ENCODE data around the gene CFAP97D1.
A peak's percentile ranks its signal among the peaks of the same experiment; 100 is the strongest.

CFAP97D1 gene

GRCh38 chr17:43780135-43780534, at the start of gene CFAP97D1:
TSS of gene CFAP97D1 (plus strand) at chr17:43780435. CDS start at chr17:43780463, 28 bp downstream.
- no peak for DNase-seq (ENCODE audit: low read depth, low spot score)

GRCh38 chr17:43732958-43733357, 47.3 kb upstream of the CFAP97D1 start:
- DNase-seq (ENCODE audit: low read depth, low spot score): peak; percentile 87

- no peak for DNase-seq (ENCODE audit: low read depth, low spot score)
Observed at GRCh38 chr17:43733956-43734355, 46.3 kb upstream of the CFAP97D1 start.

DNA sequence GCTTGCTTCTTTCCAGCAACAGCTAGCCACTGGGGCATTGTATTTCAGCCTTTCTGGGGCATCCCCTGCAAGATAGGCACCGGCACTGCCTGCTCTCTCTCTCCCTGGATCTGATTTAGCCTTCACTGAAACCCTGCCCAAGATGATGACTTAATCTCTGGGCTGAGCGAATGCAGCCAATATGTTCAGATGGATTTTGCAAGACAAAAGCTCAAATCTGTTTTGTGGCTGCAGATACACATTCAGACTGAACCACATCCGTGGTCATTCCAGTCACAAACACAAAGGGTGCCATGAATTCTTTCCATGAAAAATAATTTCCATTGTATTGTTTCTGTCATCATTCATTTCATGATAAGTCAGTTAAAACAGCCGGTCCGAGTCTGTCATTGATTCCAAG, 45.9 kb upstream of the CFAP97D1 start:
- peak; percentile 93 for DNase-seq (ENCODE audit: low read depth, low spot score)

DNA sequence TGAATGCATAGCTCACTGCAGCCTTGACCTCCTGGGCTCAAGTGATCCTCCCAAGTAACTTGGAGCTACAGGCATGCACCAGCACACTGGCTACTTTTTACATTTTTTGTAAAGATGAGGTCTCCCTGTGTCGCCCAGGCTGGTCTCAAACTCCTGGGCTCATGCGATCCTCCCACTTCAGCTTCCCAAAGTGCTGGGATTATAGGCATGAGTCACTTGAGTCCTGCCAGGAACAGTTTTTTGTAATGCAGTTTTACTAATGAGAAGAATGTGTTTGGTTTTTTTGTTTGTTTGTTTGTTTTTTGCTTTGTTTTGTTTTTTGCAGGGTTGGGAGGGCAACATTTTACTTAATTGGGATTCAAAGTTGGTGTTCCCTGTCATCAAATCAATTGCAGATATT, 43.8 kb upstream of the CFAP97D1 start:
- DNase-seq (ENCODE audit: low read depth, low spot score): peak; percentile 35

DNA sequence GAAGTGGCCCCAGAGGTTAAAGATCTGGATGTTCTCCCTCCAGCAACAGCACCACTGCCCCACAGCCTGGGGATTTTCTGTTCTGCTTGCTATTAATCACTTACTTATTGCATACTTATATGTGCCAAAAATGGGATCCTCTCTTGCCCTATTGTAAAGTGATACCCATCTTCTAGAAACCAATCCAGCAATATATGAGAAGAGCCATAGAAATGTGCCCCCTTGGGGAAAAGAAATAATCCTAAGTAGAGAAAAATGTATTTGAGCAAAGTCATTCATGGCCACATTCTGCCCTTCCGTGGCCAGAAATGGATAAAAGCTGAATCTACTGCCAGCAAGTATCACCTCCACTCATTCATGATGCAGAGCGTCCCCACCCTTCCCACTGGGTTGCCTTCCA, 42.5 kb upstream of the CFAP97D1 start:
- no peak for DNase-seq (ENCODE audit: low read depth, low spot score)

- peak; percentile 51 for DNase-seq (ENCODE audit: low read depth, low spot score)
Observed at GRCh38 chr17:43740541-43740940, 39.7 kb upstream of the CFAP97D1 start.

GRCh38 chr17:43741636-43742035, 38.6 kb upstream of the CFAP97D1 start:
- no peak for DNase-seq (ENCODE audit: low read depth, low spot score)

DNA sequence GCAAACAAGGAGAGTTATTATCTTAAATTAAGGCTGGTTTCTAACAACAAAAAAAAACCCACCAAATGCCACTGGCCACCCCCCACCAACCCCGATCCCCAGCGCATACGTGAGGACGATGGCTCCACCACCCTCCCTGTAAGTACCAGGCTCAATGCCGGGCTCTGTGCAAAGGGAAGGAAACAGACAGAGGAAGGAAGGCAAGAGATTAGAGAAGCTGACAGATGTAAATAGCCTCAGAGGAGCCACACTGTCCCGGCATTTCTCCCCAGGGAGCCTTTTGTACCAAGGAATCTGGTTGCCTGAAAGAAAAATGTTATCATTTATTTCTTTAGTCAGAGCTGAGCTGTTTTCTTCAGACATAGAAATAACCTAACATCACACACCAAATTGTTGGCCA, 34.7 kb upstream of the CFAP97D1 start:
- no peak for DNase-seq (ENCODE audit: low read depth, low spot score)

DNA sequence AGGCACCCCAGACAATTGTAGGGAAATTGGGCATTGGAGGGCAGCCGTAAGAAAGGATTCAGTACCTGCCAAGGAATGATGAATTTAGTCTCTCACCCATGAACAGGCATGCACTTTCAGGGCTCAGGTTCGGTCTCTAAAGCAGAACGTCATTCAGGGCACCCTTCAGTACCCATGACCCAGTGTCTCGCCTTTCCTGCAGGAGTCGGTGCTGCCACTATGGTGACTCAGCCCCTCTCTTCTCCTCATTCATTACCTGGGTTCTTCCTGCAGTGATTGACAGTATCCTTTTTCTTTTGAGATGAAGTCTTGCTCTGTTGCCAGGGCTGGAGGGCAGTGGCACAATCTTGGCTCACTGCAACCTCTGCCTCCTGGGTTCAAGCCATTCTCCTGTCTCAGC, 30.1 kb upstream of the CFAP97D1 start:
- no peak for DNase-seq (ENCODE audit: low read depth, low spot score)

- DNase-seq (ENCODE audit: low read depth, low spot score): no peak
Observed at GRCh38 chr17:43753493-43754129, 26.6 kb upstream of the CFAP97D1 start.

GRCh38 chr17:43754947-43755346, 25.3 kb upstream of the CFAP97D1 start:
- DNase-seq (ENCODE audit: low read depth, low spot score): no peak

DNA sequence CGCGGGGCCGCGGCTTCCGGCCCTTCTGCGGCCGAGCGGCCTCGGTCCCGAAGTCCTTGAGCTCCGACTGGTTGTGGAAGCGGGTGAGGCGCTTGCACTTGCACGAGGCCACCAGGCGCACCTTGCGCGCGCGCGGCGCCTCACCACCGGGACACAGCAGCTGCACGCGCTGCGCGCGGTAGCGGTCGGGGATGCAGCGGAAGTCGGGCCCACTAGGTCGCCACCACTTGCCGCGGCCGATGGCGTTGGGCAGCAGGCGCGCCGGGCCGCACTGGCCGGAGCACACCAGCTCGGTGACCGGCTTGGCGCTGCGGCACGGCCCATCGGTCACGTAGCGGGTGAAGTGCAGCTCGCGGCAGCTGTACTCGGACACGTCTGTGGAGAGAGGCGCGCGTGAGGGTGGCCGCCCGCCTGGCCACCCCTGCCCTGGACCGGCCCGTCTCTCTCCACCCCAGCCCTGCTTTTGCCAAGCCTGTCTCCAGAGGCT, 24.8 kb upstream of the CFAP97D1 start:
- peak; percentile 73 for DNase-seq (ENCODE audit: low read depth, low spot score)

- DNase-seq (ENCODE audit: low read depth, low spot score): no peak
Observed at GRCh38 chr17:43756201-43756600, 24.0 kb upstream of the CFAP97D1 start.

- no peak for DNase-seq (ENCODE audit: low read depth, low spot score)
Observed at GRCh38 chr17:43757171-43757660, 23.0 kb upstream of the CFAP97D1 start.

DNA sequence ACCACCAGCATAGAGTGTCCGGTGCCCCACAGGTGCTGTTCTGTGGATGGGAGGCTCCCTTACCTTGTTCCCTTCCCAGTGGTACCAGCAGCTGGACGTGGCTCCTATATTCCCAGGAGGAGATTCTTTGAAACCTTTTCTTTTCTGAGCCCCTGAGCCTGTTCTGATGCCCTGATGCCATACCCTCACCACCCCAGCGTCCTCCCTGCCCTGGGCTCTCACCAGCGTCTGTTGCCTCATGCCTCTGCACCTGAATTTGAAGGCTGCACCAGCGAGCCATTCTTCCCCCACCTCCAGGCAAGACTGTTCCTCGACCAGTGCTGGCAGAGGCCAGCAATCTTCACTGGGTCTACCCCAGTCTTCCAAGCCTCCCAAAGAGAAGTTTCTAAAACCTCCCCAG, 22.1 kb upstream of the CFAP97D1 start:
- no peak for DNase-seq (ENCODE audit: low read depth, low spot score)

DNA sequence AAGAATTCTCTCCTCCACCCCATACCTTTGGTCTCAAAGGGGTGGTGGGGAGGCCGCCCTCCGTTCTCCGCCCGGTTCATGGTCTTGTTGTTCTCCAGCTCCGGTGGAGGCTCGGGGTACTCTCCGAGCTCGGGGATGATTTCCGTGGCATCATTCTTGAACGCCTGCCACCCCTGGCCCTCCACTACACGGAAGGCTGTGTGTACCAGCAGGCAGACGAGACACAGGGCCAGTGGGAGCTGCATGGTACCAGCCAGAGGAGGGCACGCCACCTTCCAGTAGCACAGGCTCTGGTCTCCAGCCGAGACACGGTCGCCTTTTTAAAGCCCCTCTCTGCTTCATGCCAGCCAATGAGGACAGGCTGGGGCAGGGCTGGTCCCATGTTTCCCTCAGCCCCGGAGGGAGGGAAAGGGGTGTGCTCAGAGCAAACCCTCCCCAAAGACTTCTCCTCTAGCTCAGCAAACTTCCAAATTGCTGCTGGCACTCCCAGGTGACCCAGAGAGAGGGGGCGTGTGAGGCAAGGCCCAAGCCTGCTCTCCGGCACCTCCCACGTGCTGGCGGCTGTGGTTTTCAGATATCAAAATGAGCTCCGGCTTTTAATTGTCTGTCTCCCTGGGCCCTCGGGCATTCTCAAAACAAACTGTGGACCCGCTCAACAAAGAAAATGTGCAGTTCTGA, 21.6 kb upstream of the CFAP97D1 start, which contains the start of gene SOST:
Gene SOST, minus strand, starts transcription at position 295 of the 678 bp plus-strand sequence. Its CDS starts 50 bp downstream, at position 245.
- DNase-seq (ENCODE audit: low read depth, low spot score): no peak

DNA sequence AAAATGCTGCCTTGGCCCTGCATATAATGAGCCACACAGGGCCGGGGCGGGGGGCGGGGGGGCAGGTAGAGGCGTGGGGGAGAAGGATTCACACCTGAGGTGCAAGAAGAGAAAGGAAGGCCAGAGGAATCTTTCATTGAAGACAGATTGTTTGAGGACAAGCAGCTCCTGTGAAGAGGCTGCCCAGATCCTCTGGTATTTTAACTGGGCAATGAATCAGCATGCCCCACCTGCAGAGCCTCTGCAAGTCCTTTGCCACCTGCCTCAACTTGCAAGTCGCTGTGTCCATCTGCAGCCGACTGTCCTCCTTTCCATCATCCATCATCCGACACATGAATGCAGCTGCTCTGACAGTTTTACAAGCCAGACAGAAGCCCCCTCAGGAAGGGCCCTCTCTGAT, 20.4 kb upstream of the CFAP97D1 start:
- no peak for DNase-seq (ENCODE audit: low read depth, low spot score)

GRCh38 chr17:43760254-43760852, 19.9 kb upstream of the CFAP97D1 start:
- DNase-seq (ENCODE audit: low read depth, low spot score): peak; percentile 97

- peak; percentile 71 for DNase-seq (ENCODE audit: low read depth, low spot score)
Observed at GRCh38 chr17:43766413-43767052, 13.7 kb upstream of the CFAP97D1 start.

GRCh38 chr17:43767053-43767712, 13.1 kb upstream of the CFAP97D1 start:
- DNase-seq (ENCODE audit: low read depth, low spot score): no peak

DNA sequence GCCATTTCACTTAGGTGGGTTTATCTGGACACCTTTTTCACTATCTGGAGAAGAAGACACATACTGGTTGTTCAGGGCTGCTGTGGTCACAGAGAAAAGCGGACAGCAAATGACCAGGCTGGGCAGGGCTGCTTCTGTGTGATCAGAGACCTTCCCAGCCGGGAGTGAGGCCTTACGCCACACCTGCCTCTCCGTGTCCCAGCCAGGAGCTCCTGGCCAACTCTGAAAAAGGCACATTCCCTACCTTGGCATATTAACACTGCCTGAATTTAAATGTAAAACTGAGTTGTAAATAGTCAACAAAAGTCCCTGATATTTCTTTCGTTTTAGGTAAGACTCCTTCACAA, 12.5 kb upstream of the CFAP97D1 start:
- no peak for DNase-seq (ENCODE audit: low read depth, low spot score)
